B cell (primary cell): Measurements from ENCODE around the gene LMBR1L. TPM values are rescaled to one million over a fixed set of nuclear protein-coding genes. Genes with fewer than 3 reads are reported as not detected.
A peak's percentile ranks its signal among the peaks of the same experiment; 100 is the strongest.

Experiments
- ATAC-seq: fragments of 200-7000 bp; cut with Tn5 transposase; one replicate; pipeline ENCODE4 v1.10.0; 2021; ENCODE audit warnings: low read depth, mild to moderate bottlenecking, moderate number of reproducible peaks, moderate library complexity
- CTCF ChIA-PET: fragments of 350-600 bp; sonication (Branson Sonifier 250); formaldehyde crosslinking; loops from one replicate; lab custom pipeline; 2021; ENCODE audit warnings: antibody characterized with exemption, inconsistent platforms; lab: Charles Lee
- POLR2A ChIA-PET: fragments of 350-600 bp; sonication (Branson Sonifier 250); formaldehyde crosslinking; loops from one replicate; lab custom pipeline; 2021; ENCODE audit warnings: antibody characterized with exemption; lab: Charles Lee
- DNase-seq: peaks from one replicate; pipeline ENCODE4 v3.0.0; 2013
- H2AFZ ChIP-seq: 2 replicates; pipeline ENCODE4 v1.6.1; 2012; ENCODE audit warnings: mild to moderate bottlenecking, low read depth, low read length; ENCODE audit not compliant: insufficient read depth, poor library complexity, severe bottlenecking
- H3K27ac ChIP-seq, 2 donors: 1 replicate in 1 of 2; 2 replicates in 1 of 2; pipeline ENCODE4 v1.5.1; 2012 to 2013; ENCODE audit warnings: low read length in 2 of 2, mild to moderate bottlenecking in 2 of 2, moderate library complexity in 1 of 2
- H3K27me3 ChIP-seq, 4 experiments: fragments of 200-600 bp in 1 of 4; sonication (generic) in 1 of 4; replicated peaks in 1 of 4; 1 replicate in 2 of 4; 2 replicates in 2 of 4; pipeline versions ENCODE4 v1.6.1 to v1.7.0; 2013 to 2016; ENCODE audit warnings: low read length in 3 of 4, mild to moderate bottlenecking in 2 of 4, mixed read lengths in 1 of 4, moderate library complexity in 1 of 4; ENCODE audit not compliant: insufficient read depth in 4 of 4, control insufficient read depth in 3 of 4; ENCODE audit errors: control extremely low read depth in 1 of 4
- H3K36me3 ChIP-seq, 2 experiments: replicated peaks in 1 of 2; 1 replicate in 1 of 2; 2 replicates in 1 of 2; pipeline versions ENCODE4 v1.6.1 to v1.7.1; 2013; ENCODE audit warnings: low read length in 1 of 2; ENCODE audit not compliant: insufficient read depth in 2 of 2, control insufficient read depth in 1 of 2; ENCODE audit errors: control extremely low read depth in 1 of 2, extremely low read depth in 1 of 2
- H3K4me1 ChIP-seq, 2 donors: fragments of 200-600 bp in 1 of 2; sonication (generic) in 1 of 2; 1 replicate in 1 of 2; 2 replicates in 1 of 2; pipeline versions ENCODE4 v1.5.1 to v1.6.1; 2013 to 2017; ENCODE audit warnings: low read length in 2 of 2; ENCODE audit not compliant: control insufficient read depth in 2 of 2, insufficient read depth in 2 of 2
- H3K4me2 ChIP-seq: replicated peaks from 2 replicates; pipeline ENCODE3; 2012; ENCODE audit warnings: mild to moderate bottlenecking, low read depth, low read length; ENCODE audit not compliant: poor library complexity, severe bottlenecking
- H3K4me3 ChIP-seq, 5 experiments: fragments of 200-600 bp in 1 of 5; sonication (generic) in 1 of 5; 1 replicate in 3 of 5; 2 replicates in 2 of 5; pipeline versions ENCODE4 v1.5.1 to v1.7.0; 2011 to 2016; ENCODE audit warnings: low read length in 4 of 5, mild to moderate bottlenecking in 4 of 5, low read depth in 2 of 5, control low read depth in 1 of 5, moderate library complexity in 1 of 5; ENCODE audit not compliant: insufficient read depth in 1 of 5; ENCODE audit errors: control extremely low read depth in 1 of 5, extremely low read depth in 1 of 5
- H3K79me2 ChIP-seq: fragments of 200-600 bp; sonication (generic); one replicate; pipeline ENCODE4 v1.6.0; 2016; ENCODE audit warnings: low read length; ENCODE audit not compliant: control insufficient read depth, insufficient read depth
- H3K9ac ChIP-seq: fragments of 200-600 bp; sonication (generic); 2 replicates; pipeline ENCODE4 v1.6.1; 2017; ENCODE audit warnings: mild to moderate bottlenecking, low read length, moderate library complexity
- H3K9me3 ChIP-seq, 3 donors: one replicate each; pipeline versions ENCODE4 v1.6.1 to v1.7.1; 2013; ENCODE audit warnings: low read length in 2 of 3; ENCODE audit not compliant: control insufficient read depth in 2 of 3, insufficient read depth in 1 of 3; ENCODE audit errors: control extremely low read depth in 1 of 3
- H4K20me1 ChIP-seq: 2 replicates; pipeline ENCODE4 v1.6.0; 2012; ENCODE audit warnings: mild to moderate bottlenecking, low read length; ENCODE audit not compliant: insufficient read depth, control insufficient read depth, poor library complexity, severe bottlenecking
- H3K27ac Mint-ChIP-seq: one replicate; pipeline ENCODE4 v1.8.0; 2021; ENCODE audit warnings: mixed read lengths
- H3K27me3 Mint-ChIP-seq: one replicate; pipeline ENCODE4 v1.8.0; 2021; ENCODE audit warnings: mixed read lengths
- H3K4me1 Mint-ChIP-seq: one replicate; pipeline ENCODE4 v1.8.0; 2021; ENCODE audit warnings: mixed read lengths
- H3K4me3 Mint-ChIP-seq: one replicate; pipeline ENCODE4 v1.8.0; 2021; ENCODE audit warnings: mixed read lengths
- H3K9me3 Mint-ChIP-seq: one replicate; pipeline ENCODE4 v1.8.0; 2022; ENCODE audit warnings: mixed read lengths; ENCODE audit not compliant: insufficient read depth
- CTCF ChIP-seq: fragments of 200-600 bp; IDR thresholded peaks from one replicate; pipeline ENCODE4 v1.8.0; 2022; ENCODE audit warnings: antibody characterized with exemption, mild to moderate bottlenecking
- EZH2 ChIP-seq: IDR thresholded peaks from 2 replicates; pipeline ENCODE4 v1.6.1; 2012; ENCODE audit warnings: borderline replicate concordance, low read depth, mild to moderate bottlenecking, moderate library complexity, low read length; ENCODE audit not compliant: insufficient read depth, poor library complexity, severe bottlenecking
- WGBS: methylation state at CpG from one replicate; pipeline ENCODE4 v1.1.5; 2013; ENCODE audit warnings: missing lambda C conversion rate; ENCODE audit not compliant: insufficient coverage; 5-methylcytosine and 5-hydroxymethylcytosine counted together
- intact Hi-C: fragments of 100-400 bp; cut with micrococcal nuclease; formaldehyde crosslinking; loops from one replicate; pipeline ENCODE4 v1.10.0; 2022
- polyA plus RNA-seq: library from polyadenylated mRNA; depleted of rRNA; stranded (reverse); fragments of >200 nt; gene quantifications from 2 replicates; pipeline ENCODE4 v1.2.3, GENCODE V29; 2012
- total RNA-seq, 2 donors: library from RNA; stranded (reverse); fragments of 120-200 nt in 1 of 2; gene quantifications; 1 replicate in 1 of 2; 2 replicates in 1 of 2; pipeline versions ENCODE4 v1.2.3 to v1.2.4, GENCODE V29; 2013 to 2022

Gene LMBR1L
- total and polyA plus RNA-seq, 2 donors (not counting 1 experiment from before 2014, with no cell fraction given), result 133 to 187 TPM

- H3K9ac ChIP-seq, result peak overlapping the region; percentile 93
- H3K4me3 ChIP-seq, result peak overlapping the region; percentile 81 to 97 (median 91)
- H2AFZ ChIP-seq, result no peak overlapping the region
- intact Hi-C loops, result loop anchor here (5.0 kb wide), 1 partner anchor 61 kb away; the partner anchor contains the start of gene DDN
- Mint-ChIP-seq H3K4me1 (peaks cover 56% of the 10 kb centered on the region), H3K27ac (peak overlapping the region; percentile 92), H3K27me3 (no peaks in the 10 kb centered on the region), H3K4me3 (peak overlapping the region; percentile 92), H3K9me3 (no peaks in the 10 kb centered on the region)
- ATAC-seq (no peak), DNase-seq (no peak)
- ChIA-PET POLR2A (interaction anchor here (0.6 to 2.5 kb wide), 4 partner anchors 11 to 770 kb away, joined by 3 to 12 read pairs (median 5); partner anchors contain the start of genes NCKAP5L, RHEBL1 and TUBA1B), CTCF (interaction anchor here (0.5 to 1.6 kb wide), 6 partner anchors 8 to 130 kb away, joined by 3 to 7 read pairs (median 4); partner anchors contain the start of genes TUBA1A and TUBA1B)
- H3K4me1 ChIP-seq, result peaks cover 51 to 57% of the 10 kb centered on the region in 2 donors
- peaks cover 63% of the 10 kb centered on the region for H4K20me1 ChIP-seq
- H3K27ac ChIP-seq, result peak overlapping the region in 1 of 2 donors; percentile 88
- no peaks in the 10 kb centered on the region for H3K27me3 ChIP-seq
- H3K36me3 ChIP-seq, result peaks cover 0 to 17% of the 10 kb centered on the region in 2 experiments
- WGBS, result 10% methylated on average over 3 of the region's 5 CpGs
- TF ChIP-seq EZH2 (no peak), CTCF (no peak)
- H3K4me2 ChIP-seq, result peak overlapping the region; percentile 97
- H3K79me2 ChIP-seq, result peaks cover 83% of the 10 kb centered on the region
- H3K9me3 ChIP-seq, result no peaks in the 10 kb centered on the region
Measured at GRCh38 chr12:49058366-49059044, 52.1 kb downstream of the LMBR1L start.

- Mint-ChIP-seq H3K27ac (peak overlapping the region; percentile 92), H3K27me3 (no peaks in the 10 kb centered on the region), H3K9me3 (no peaks in the 10 kb centered on the region), H3K4me1 (peaks cover 56% of the 10 kb centered on the region), H3K4me3 (peak overlapping the region; percentile 92)
- Histone ChIP-seq H3K9ac (peak overlapping the region; percentile 93), H3K27me3 (no peaks in the 10 kb centered on the region), H2AFZ (no peak overlapping the region), H3K79me2 (peaks cover 90% of the 10 kb centered on the region), H3K4me2 (peak overlapping the region; percentile 97), H4K20me1 (peaks cover 69% of the 10 kb centered on the region), H3K4me1 (peaks cover 51 to 57% of the 10 kb centered on the region in 2 donors), H3K27ac (peak overlapping the region; percentile 4 to 88), H3K36me3 (peaks cover 0 to 23% of the 10 kb centered on the region in 2 experiments), H3K9me3 (no peaks in the 10 kb centered on the region), H3K4me3 (peak overlapping the region; percentile 81 to 97 (median 91))
- DNase-seq (no peak), ATAC-seq (no peak)
- ChIA-PET POLR2A (interaction anchor here (0.6 to 1.8 kb wide), 2 partner anchors 38 to 73 kb away, joined by 4 to 6 read pairs; partner anchors contain the start of gene TUBA1B), CTCF (interaction anchor here (0.5 to 1.6 kb wide), 4 partner anchors 21 to 131 kb away, joined by 3 to 7 read pairs (median 4); partner anchors contain the start of gene TUBA1A)
- TF ChIP-seq EZH2 (no peak), CTCF (no peak)
- intact Hi-C loops, result loop anchor here (5.0 kb wide), 1 partner anchor 61 kb away; the partner anchor contains the start of gene DDN
- 18% methylated on average over 3 of the region's 4 CpGs for WGBS
Measured at GRCh38 chr12:49057888-49058287, 52.8 kb downstream of the LMBR1L start.
